IMR-90 (cell line): ENCODE data around the gene SIGLEC12. TPM values are rescaled to one million over a fixed set of nuclear protein-coding genes. Genes with fewer than 3 reads are reported as not detected.

ENCODE experiments used
- ATAC-seq: fragments of 200-7000 bp; cut with Tn5 transposase; 2 replicates; pipeline ENCODE4 v1.9.1; 2020; ENCODE audit warnings: low read depth, mild to moderate bottlenecking, moderate library complexity
- BruUV-seq: library from RNA; stranded (reverse); fragments of 400-500 nt; replicated peaks from 2 replicates; lab custom pipeline; 2021; lab: Mats Ljungman, UMichigan
- CTCF ChIA-PET: fragments of 300-600 bp; formaldehyde crosslinking; extraction: SDS; loops from one replicate; lab custom pipeline; 2021; ENCODE audit warnings: antibody characterized with exemption; lab: Yijun Ruan, JAX
- POLR2A ChIA-PET: fragments of 300-600 bp; sonication (Branson Sonifier 250); formaldehyde crosslinking; loops from one replicate; lab custom pipeline; 2022; ENCODE audit warnings: antibody characterized with exemption; ENCODE audit not compliant: unreplicated experiment; lab: Charles Lee
- DNase-seq: peaks from one replicate; pipeline ENCODE4 v3.0.0; 2013
- H2AFZ ChIP-seq: replicated peaks from 2 replicates; pipeline ENCODE3; 2013; ENCODE audit warnings: low read length, mild to moderate bottlenecking; ENCODE audit not compliant: poor library complexity
- H2AK5ac ChIP-seq: 2 replicates; pipeline ENCODE4 v1.6.1; 2013; ENCODE audit warnings: low read depth, low read length, inconsistent platforms
- H2AK9ac ChIP-seq: replicated peaks from 2 replicates; pipeline ENCODE3; 2013; ENCODE audit warnings: mild to moderate bottlenecking, low read depth, low read length, moderate library complexity; ENCODE audit not compliant: poor library complexity
- H2BK120ac ChIP-seq: 2 replicates; pipeline ENCODE4 v1.6.1; 2013; ENCODE audit warnings: low read depth, low read length, inconsistent platforms
- H2BK15ac ChIP-seq: 3 replicates; pipeline ENCODE4 v1.6.1; 2013; ENCODE audit warnings: low read depth, low read length, inconsistent platforms
- H2BK20ac ChIP-seq: 2 replicates; pipeline ENCODE4 v1.6.1; 2013; ENCODE audit warnings: low read depth, mild to moderate bottlenecking, inconsistent platforms, low read length, moderate library complexity
- H2BK5ac ChIP-seq: 2 replicates; pipeline ENCODE4 v1.6.1; 2013; ENCODE audit warnings: mild to moderate bottlenecking, low read depth, low read length, inconsistent platforms; ENCODE audit not compliant: poor library complexity, severe bottlenecking
- H3K14ac ChIP-seq: replicated peaks from 2 replicates; pipeline ENCODE4 v1.6.1; 2013; ENCODE audit warnings: low read depth, low read length, inconsistent platforms
- H3K18ac ChIP-seq: 2 replicates; pipeline ENCODE4 v1.6.1; 2013; ENCODE audit warnings: low read depth, low read length, control low read depth
- H3K23ac ChIP-seq: 2 replicates; pipeline ENCODE4 v1.6.1; 2013; ENCODE audit warnings: low read depth, low read length, inconsistent platforms
- H3K27ac ChIP-seq: 2 replicates; pipeline ENCODE4 v1.5.1; 2013; ENCODE audit warnings: mild to moderate bottlenecking, control low read depth, low read length; ENCODE audit not compliant: insufficient read depth
- H3K27me3 ChIP-seq: 2 replicates; pipeline ENCODE4 v1.6.1; 2013; ENCODE audit warnings: low read length; ENCODE audit not compliant: control insufficient read depth, insufficient read depth
- H3K36me3 ChIP-seq: 2 replicates; pipeline ENCODE4 v1.6.1; 2013; ENCODE audit warnings: low read length, mixed read lengths; ENCODE audit not compliant: control insufficient read depth, insufficient read depth
- H3K4ac ChIP-seq: 2 replicates; pipeline ENCODE4 v1.6.1; 2013; ENCODE audit warnings: low read depth, low read length, inconsistent platforms
- H3K4me1 ChIP-seq: 2 replicates; pipeline ENCODE4 v1.6.1; 2013; ENCODE audit warnings: low read length, mixed read lengths; ENCODE audit not compliant: control insufficient read depth, insufficient read depth
- H3K4me2 ChIP-seq: 2 replicates; pipeline ENCODE4 v1.6.1; 2013; ENCODE audit warnings: low read depth, mild to moderate bottlenecking, control low read depth, low read length, moderate library complexity
- H3K4me3 ChIP-seq: 2 replicates; pipeline ENCODE4 v1.5.1; 2013; ENCODE audit warnings: low read depth, mild to moderate bottlenecking, control low read depth, low read length, moderate library complexity; ENCODE audit not compliant: insufficient read depth
- H3K56ac ChIP-seq: 2 replicates; pipeline ENCODE4 v1.6.1; 2013; ENCODE audit warnings: low read length, inconsistent platforms; ENCODE audit not compliant: insufficient read depth; ENCODE audit errors: extremely low read depth
- H3K79me1 ChIP-seq, 2 experiments: 2 replicates each; pipeline ENCODE4 v1.6.1; 2013; ENCODE audit warnings: low read length in 2 of 2, inconsistent platforms in 1 of 2, low read depth in 1 of 2
- H3K9ac ChIP-seq: 2 replicates; pipeline ENCODE4 v1.6.1; 2013; ENCODE audit warnings: low read depth, low read length, control low read depth
- H3K9me1 ChIP-seq: 2 replicates; pipeline ENCODE4 v1.6.1; 2013; ENCODE audit warnings: low read length, inconsistent platforms; ENCODE audit not compliant: insufficient read depth
- H3K9me3 ChIP-seq: 2 replicates; pipeline ENCODE4 v1.6.1; 2013; ENCODE audit warnings: low read length; ENCODE audit not compliant: control insufficient read depth, insufficient read depth
- H4K20me1 ChIP-seq: 2 replicates; pipeline ENCODE4 v1.6.1; 2013; ENCODE audit warnings: low read length, inconsistent platforms; ENCODE audit not compliant: insufficient read depth
- H4K5ac ChIP-seq: 2 replicates; pipeline ENCODE4 v1.6.1; 2013; ENCODE audit warnings: mild to moderate bottlenecking, low read depth, low read length, control low read depth
- H4K8ac ChIP-seq, 2 experiments: 2 replicates each; pipeline ENCODE4 v1.6.1; 2013; ENCODE audit warnings: low read depth in 2 of 2, low read length in 2 of 2, control low read depth in 1 of 2, inconsistent platforms in 1 of 2
- H4K91ac ChIP-seq: 2 replicates; pipeline ENCODE4 v1.6.1; 2013; ENCODE audit warnings: low read depth, low read length, inconsistent platforms; ENCODE audit not compliant: insufficient read depth
- CHD1 ChIP-seq: IDR thresholded peaks from 2 replicates; pipeline ENCODE4 v1.6.1; 2012; ENCODE audit warnings: low read depth, low read length, improper control_type of control experiment
- CTCF ChIP-seq: conservative IDR thresholded peaks from 2 replicates; pipeline ENCODE4 v1.5.1; 2012; ENCODE audit warnings: mild to moderate bottlenecking, low read depth, low read length, improper control_type of control experiment
- ELK1 ChIP-seq: fragments of 150-350 bp; IDR thresholded peaks from 2 replicates; pipeline ENCODE4 v1.6.1; 2016; ENCODE audit warnings: low read depth, mild to moderate bottlenecking, low read length, moderate library complexity, borderline replicate concordance
- RFX5 ChIP-seq: IDR thresholded peaks from 2 replicates; pipeline ENCODE4 v1.8.0; 2012; ENCODE audit warnings: low read depth, mild to moderate bottlenecking, low read length, moderate library complexity
- WGBS, 2 experiments: methylation state at CpG; one replicate each; pipeline versions ENCODE4 v1.1.5 to v1.1.7; 2013; ENCODE audit warnings: missing lambda C conversion rate in 2 of 2; ENCODE audit not compliant: insufficient read length in 1 of 2; ENCODE audit errors: extremely low coverage in 2 of 2; 5-methylcytosine and 5-hydroxymethylcytosine counted together
- dilution Hi-C: fragments of 300-500 bp; cut with HindIII; formaldehyde crosslinking; loops from one replicate; pipeline ENCODE4 v1.14.3; 2018; ENCODE audit warnings: low sequenced_read_pairs; ENCODE audit not compliant: unreplicated experiment
- in situ Hi-C: fragments of 300-500 bp; cut with MboI; formaldehyde crosslinking; loops from 3 replicates; pipeline ENCODE4 v1.14.3; 2019; ENCODE audit warnings: low sequenced_read_pairs, inconsistent platforms, mixed read lengths
- intact Hi-C: fragments of 100-400 bp; cut with micrococcal nuclease; formaldehyde crosslinking; loops from 2 replicates; pipeline ENCODE4 v1.10.0; 2022
- polyA plus RNA-seq, 3 experiments: library from polyadenylated mRNA; depleted of rRNA; stranded (reverse); fragments of >200 nt; gene quantifications; 2 replicates each; pipeline ENCODE4 v1.2.3, GENCODE V29; 2012; ENCODE audit warnings: low replicate concordance in 1 of 3
- total RNA-seq: library from RNA; depleted of rRNA; stranded (reverse); fragments of >200 nt; gene quantifications from 2 replicates; pipeline ENCODE4 v1.2.3, GENCODE V29; 2012

SIGLEC12 gene
- total and polyA plus RNA-seq, 2 of the 4 experiments (the other 2 are of a cell fraction) = not detected

- dilution Hi-C loops = no loop called here
- ATAC-seq (no peak), DNase-seq (no peak)
- Histone ChIP-seq H3K4me3 (no peak overlapping the region), H3K4me1 (no peaks in the 10 kb centered on the region), H3K4ac (no peak overlapping the region), H2AK9ac (no peak overlapping the region), H3K18ac (no peak overlapping the region), H3K9me3 (peaks cover 17% of the 10 kb centered on the region), H4K5ac (no peak overlapping the region), H3K23ac (no peak overlapping the region), H3K36me3 (no peaks in the 10 kb centered on the region), H3K56ac (no peak overlapping the region), H3K14ac (no peak overlapping the region), H3K79me1 (no peaks in the 10 kb centered on the region), H4K20me1 (no peaks in the 10 kb centered on the region), H2BK5ac (no peak overlapping the region), H2BK20ac (no peak overlapping the region), H3K9me1 (no peaks in the 10 kb centered on the region), H2AK5ac (no peak overlapping the region), H3K27ac (no peak overlapping the region), H2BK15ac (no peak overlapping the region), H4K8ac (no peak overlapping the region), H2BK120ac (no peak overlapping the region), H3K27me3 (no peaks in the 10 kb centered on the region), H3K4me2 (no peak overlapping the region), H3K9ac (no peak overlapping the region), H4K91ac (no peak overlapping the region), H2AFZ (no peak overlapping the region)
- 56% methylated on average over 2 of the region's 5 CpGs; no CpG with 5 or more reads in 1 of the 2 experiments for WGBS, 2 experiments
- POLR2A ChIA-PET = no interaction called here
- intact Hi-C loops = no loop called here
- CTCF ChIA-PET = no interaction called here
- no TSS peak for BruUV-seq
- TF ChIP-seq ELK1 = no peak
- no peak for TF ChIP-seq RFX5
- TF ChIP-seq CTCF = no peak
- TF ChIP-seq CHD1 = no peak
- in situ Hi-C loops = no loop called here
Observed at GRCh38 chr19:51485960-51486660, 15.5 kb downstream of the SIGLEC12 start.
